Pons (tissue), 1 donor: ENCODE measurements around the gene GALNT13.

Source experiments
- DNase-seq: peaks from one replicate; pipeline ENCODE4 v3.0.0-alpha.2; 2016; ENCODE audit warnings: low spot score

The GALNT13 gene

DNA sequence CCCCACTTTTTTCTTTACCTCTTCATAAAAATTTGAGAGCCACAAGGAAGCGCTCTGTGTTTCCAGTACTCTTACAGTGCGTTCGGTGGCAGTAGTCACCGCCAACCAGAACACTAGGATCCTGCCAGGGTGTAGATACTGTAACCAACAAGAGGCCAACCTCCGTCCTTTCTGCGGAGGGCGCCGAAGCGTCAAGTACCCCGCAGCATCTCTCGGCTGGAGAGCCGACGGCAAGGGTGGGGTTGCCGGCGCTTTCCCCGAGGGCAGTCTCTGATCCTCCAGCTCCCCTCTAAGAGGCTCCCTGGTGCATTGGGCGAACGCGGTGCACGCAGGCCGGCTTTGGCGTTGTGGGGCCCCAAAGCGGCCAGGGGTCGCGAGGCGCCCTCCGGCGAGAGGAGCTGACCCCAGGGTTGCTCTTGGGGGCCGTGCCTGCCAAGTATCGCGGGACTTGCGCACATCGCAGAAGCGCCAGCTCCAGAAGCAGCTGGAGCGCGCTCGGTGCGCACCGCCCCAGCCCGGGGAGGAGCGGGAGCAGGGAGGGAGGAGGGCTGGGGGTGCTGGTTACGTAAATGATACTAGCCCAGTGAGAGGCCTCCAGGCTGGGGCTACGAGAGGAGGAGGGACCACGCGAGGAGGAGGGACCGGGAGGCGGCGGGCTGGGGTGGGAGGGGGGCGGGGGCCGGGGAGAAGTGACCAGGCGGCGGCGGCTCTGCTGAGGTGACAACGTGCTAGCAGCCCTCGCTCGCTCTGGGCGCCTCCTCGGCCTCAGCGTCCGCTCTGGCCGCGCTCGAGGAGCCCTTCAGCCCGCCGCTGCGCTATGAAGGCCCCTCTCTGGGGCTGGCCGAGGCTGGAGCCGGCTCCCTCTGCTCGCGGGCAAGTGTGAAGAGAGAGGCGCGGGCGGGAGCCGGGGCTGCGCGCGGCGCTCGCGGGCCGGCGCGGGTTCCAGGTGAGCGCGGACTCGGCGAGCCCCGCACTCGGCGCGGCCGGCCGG, at the start of gene GALNT13:
Gene GALNT13 (plus strand): TSS at position 692 of the 991 bp plus-strand sequence.
- DNase-seq = peak; percentile 92

DNA sequence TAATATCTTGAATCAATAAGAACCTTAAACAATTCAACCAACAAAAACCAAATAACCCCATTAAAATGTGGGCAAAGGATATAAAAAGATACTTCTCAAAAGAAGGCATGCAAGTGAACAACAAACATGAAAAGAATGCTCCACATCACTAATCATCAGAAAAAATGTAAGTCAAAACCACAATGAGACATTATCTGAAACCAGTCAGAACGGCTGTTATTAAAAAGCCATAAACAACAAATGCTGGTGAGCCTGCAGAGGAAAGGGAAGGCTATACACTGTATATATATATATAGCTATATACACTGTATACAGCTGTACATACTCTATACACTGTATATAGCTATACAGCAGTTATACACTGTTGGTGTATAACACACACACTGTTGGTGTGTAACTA, 47.8 kb upstream of the GALNT13 start:
- no peak for DNase-seq

- DNase-seq = no peak
Observed at GRCh38 chr2:153828335-153828734, 43.4 kb upstream of the GALNT13 start.

DNA sequence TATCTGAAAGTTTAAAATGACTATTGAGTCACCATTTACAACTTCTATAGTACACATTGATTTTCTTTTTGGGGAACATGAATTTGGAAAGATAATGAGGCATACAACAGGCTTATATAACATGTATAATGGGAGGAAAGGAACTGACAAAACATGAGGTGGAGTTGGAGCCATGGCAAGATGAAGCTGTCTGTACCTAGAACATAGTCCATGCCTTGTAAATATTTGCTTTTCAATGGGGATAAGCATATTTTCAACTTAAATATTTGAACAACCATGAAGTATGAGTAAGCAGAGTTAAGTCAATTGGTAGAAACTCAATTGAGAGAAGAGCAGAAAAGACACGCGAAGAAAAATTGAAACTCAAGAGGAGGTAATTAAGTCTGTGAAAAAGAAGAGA, 37.1 kb upstream of the GALNT13 start:
- no peak for DNase-seq

- no peak for DNase-seq
Observed at GRCh38 chr2:153858250-153858649, 13.5 kb upstream of the GALNT13 start.

- no peak for DNase-seq
Observed at GRCh38 chr2:153864022-153864421, 7.7 kb upstream of the GALNT13 start.

DNA sequence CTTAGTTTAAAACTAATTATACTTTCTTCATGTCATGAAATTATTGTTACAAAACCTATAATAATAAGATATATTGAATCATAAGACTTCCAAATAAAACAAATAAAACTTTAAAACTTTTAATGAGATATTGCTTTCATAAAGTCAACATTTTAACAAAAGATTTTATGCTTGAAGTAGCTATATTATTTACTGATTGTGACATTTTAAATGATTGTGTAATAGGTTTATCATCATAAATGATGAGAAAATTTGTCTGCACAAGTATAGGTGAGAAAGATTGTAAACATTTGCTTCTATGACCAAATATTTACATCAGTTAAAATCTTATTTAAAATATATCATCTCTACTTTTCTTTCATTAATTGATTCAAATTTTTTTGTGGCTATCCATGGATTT, 5.1 kb upstream of the GALNT13 start:
- no peak for DNase-seq

GRCh38 chr2:153870308-153870707, 1.4 kb upstream of the GALNT13 start:
- DNase-seq = peak; percentile 69

DNA sequence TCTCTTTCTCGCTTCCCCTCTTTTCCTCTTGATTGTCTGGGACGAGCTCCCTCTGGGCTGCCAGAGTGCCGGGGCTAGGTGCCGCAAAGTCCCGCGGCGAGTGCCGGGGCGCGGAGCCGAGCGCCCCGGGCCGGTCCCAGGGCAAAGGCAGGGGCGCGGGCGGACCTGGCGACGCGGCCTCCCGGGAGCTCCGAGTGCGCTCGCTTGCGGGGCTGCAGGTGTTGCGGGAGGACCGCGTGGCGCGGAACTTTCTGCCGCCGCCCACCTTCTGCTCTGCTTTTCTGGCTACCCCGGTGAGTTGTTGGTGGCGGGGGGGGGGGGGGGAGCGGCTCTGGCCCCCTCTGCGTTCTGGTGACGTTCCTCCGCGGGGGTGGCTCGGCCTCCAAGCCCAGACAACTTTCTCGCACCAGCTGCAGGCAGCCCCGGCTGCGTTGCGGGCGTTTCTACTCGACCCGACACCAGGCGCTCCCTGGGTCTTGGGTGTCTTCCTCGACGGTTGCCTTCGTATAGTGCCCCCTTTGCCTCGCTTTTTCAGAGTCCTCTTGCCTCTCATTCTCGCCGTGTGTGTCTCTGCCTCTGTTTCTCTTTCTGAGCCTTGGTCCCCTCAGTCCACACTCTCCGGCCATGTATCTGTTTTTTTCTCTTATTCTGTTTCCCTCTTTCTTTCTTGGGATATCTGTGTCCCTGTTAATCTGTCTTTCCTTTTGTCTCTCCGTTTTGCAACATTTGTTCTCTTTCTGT, 759 bp downstream of the GALNT13 start:
- DNase-seq = peak; percentile 20

DNA sequence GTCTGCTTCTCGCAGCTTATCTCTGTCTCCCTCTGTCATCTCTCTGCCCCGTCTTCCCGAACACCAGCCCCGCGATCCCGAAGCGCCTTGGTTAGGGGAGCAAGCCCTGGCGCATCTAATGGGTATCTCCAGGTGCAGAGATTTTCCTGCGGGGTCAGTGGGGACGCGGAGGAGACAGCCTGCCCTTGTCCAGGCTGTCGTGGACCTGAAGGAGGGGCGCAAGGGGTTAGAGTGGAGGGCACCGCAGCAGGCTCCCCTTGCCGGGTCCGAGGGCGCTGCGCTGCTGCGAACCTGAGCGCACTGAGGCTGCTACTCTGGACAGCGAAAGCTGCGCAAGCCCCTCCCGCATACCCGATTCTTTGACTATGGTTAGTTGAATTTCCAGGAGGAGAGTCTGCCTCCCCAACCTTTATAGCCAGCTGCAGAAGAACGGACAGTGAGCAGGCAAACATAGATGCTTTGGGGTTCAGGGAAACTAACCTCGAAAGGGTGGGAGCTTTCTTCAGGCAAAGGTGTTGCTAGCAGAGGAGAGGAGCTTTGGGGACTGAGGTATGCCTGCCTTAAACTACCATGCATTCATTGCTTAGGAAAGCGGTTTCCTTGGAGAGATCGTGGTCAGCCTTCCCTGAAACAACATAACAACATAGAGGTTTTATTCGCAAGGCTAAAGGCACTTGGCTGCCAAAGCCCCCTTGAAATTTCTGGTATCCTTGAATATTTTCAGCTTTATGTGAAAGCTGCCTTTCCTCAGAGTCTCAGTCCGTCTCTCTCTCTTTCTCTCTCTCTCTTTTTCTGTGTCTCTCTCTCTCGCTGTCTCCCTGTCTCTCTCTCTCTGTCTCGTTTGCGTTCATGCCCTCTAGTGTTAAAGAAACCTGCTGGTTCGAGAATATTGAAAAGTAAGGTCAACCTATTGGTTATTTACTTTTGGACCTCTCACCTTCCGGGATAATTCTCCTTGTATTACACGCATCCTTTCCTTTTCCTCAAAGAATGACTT, 1.6 kb downstream of the GALNT13 start:
- peak; percentile 45 for DNase-seq

DNA sequence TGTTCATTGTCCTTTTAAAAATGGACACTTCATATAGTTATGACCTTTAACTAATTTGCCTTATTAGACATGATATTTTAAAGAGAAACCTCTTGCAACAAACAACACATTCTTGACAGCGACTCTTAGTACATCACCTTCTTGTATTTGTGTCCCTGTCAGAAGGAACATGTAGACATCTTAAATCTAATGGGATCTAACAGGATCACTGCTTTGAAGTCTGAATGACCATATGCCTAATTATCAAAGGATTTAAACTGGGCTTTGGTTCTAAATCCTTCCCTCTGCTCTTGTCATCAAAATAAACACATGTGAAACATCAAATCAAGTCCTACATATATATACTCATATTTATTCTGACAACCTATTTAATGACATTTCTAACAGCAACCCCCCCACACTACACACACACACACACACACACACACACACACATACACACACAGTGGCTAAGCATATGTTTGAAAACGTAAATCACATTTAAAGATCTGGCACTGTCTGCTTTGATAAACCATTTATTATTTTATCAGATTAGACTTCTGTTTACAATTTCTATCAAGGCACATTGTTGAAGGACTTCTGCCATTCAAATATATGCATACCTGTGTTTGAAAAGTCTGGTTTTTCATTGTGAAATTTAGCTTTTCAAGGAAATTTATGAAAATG, 4.2 kb downstream of the GALNT13 start:
- DNase-seq = no peak

DNA sequence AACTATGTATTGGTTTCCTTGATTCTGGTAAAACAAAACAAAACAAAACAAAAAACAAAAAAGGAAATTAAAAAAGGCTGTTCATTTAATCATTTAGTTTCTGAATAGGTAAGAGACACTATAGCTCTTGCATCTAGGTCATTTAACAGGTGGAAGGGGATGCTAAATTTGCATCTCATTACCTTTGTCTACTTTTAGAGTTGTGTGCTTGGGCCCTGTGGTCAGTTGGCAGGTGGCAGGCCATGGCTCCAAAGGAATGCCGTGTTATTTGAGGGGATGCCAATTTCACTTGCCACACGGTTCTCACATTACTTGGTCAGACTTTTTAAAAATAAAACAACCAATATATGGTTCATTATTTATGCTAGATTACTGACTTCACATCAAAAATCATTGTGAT, 9.2 kb downstream of the GALNT13 start:
- DNase-seq = no peak

GRCh38 chr2:153886833-153887232, 15.1 kb downstream of the GALNT13 start:
- no peak for DNase-seq

DNA sequence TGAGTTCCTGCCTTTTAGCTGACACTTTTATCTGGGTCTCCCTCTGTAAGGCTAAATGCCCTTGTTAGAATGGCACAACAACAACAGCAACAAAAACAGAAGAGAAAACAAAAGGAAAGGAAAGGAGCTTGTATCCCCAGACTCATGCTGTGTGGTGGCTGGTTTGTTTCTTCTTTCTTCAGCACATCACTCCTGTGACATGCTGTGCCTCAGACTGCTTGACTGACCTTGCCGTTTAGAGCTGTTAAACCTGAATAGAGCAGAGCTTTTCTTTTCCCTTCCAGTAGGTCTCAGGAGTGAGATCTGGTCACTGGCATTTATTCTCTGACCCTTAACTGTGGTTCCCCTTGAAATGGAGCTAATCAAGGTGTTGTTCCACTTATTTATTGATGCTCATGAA, 18.9 kb downstream of the GALNT13 start:
- DNase-seq = peak; percentile 30

GRCh38 chr2:153891051-153891450, 19.3 kb downstream of the GALNT13 start:
- no peak for DNase-seq

DNA sequence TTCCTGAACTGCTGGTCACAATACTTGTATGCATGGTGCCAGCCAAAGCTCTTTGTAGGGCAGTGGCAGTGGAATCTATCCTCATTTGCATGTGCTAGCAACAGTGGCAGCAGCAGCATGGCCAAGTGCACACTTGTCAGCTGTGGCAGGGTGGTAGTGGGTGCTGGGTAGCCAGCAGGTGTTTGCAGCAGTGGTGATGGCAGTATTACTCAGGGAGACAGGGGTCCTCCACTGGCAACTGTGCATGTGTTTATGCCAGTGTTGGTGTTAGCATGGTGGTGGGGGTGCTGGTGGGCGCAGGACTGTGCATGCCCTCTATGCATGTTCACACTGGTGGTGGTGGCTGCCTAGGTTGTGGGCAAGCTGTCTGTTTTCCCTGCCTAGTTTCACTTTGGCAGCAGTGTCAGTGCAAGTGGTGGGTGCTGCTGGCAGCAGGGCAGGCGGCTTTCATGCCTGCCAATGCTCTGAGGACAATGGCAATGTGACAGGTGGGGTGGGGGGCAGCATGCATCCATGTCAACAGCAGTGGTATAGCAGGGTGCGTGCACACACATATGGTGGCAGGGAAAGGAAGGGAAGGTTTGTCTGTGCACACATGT, 41.2 kb downstream of the GALNT13 start:
- no peak for DNase-seq

DNA sequence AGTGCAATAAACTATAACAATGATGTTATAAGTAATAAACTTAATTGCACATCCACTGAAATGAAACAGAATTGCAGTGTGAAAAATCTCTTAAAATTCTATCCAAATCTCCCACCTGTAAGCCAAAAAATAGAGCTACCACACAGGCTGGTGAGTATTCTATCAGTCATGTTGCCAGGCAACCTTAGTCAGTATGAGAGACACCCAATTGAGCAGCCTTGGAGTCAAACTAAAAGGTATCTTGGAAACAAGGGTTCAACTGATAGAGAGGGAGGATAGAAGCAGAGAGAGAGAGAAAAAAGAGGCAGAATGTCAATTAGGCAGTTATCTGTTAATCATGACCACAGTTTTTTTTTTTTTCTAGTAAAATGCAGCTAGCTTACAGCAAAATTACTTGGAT, 45.8 kb downstream of the GALNT13 start:
- DNase-seq = no peak

DNA sequence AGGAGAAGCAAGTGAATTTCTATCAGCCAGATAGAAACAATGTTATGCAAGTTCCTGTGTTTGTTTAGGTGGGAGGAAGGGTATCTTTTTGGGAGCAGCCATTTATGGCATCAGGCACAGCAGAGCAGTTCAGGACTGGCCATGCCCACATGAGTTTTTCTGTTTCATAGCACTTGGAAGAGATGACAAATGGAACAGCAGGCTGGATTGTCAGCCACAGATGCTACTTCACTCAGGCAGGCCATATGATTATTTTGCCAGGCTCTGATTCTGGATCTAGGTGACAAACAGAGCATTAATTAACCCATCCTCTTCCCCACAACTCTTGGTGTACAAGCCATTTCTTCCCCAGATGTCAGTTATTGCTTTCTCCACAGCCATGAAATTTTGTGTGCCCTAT, 63.8 kb downstream of the GALNT13 start:
- no peak for DNase-seq

- no peak for DNase-seq
Observed at GRCh38 chr2:153939124-153939796, 67.5 kb downstream of the GALNT13 start.

GRCh38 chr2:153940511-153940910, 68.8 kb downstream of the GALNT13 start:
- DNase-seq = no peak
